HEK293T (cell line): Measurements from ENCODE around the gene AOPEP.

Source experiments
- ARNT ChIP-seq: fragments of 450-650 bp; IDR thresholded peaks from 2 replicates; pipeline ENCODE4 v1.6.1; 2017; ENCODE audit warnings: mild to moderate bottlenecking
- BHLHE40 ChIP-seq: fragments of 450-650 bp; IDR thresholded peaks from 2 replicates; pipeline ENCODE4 v1.6.1; 2016; ENCODE audit warnings: mild to moderate bottlenecking, moderate library complexity, borderline replicate concordance
- CTBP1 ChIP-seq: fragments of 450-650 bp; IDR thresholded peaks from 2 replicates; pipeline ENCODE4 v1.6.1; 2016; ENCODE audit warnings: borderline replicate concordance
- ELF4 ChIP-seq: fragments of 450-650 bp; IDR thresholded peaks from 2 replicates; pipeline ENCODE4 v1.6.1; 2017; ENCODE audit warnings: antibody characterized with exemption
- FOXA1 ChIP-seq: fragments of 450-650 bp; IDR thresholded peaks from 2 replicates; pipeline ENCODE4 v1.6.1; 2016; ENCODE audit warnings: mild to moderate bottlenecking
- FOXM1 ChIP-seq: fragments of 450-650 bp; IDR thresholded peaks from 2 replicates; pipeline ENCODE4 v1.6.1; 2017; ENCODE audit warnings: mild to moderate bottlenecking, borderline replicate concordance
- HDGF ChIP-seq: fragments of 450-650 bp; IDR thresholded peaks from 2 replicates; pipeline ENCODE4 v1.6.1; 2017; ENCODE audit warnings: antibody characterized with exemption, borderline replicate concordance
- L3MBTL2 ChIP-seq: fragments of 450-650 bp; conservative IDR thresholded peaks from 2 replicates; pipeline ENCODE4 v1.6.1; 2016; ENCODE audit warnings: mild to moderate bottlenecking
- LEF1 ChIP-seq: fragments of 450-650 bp; IDR thresholded peaks from 2 replicates; pipeline ENCODE4 v1.6.1; 2017; ENCODE audit warnings: mild to moderate bottlenecking, borderline replicate concordance
- NFRKB ChIP-seq: fragments of 450-650 bp; IDR thresholded peaks from 2 replicates; pipeline ENCODE4 v1.6.1; 2016; ENCODE audit warnings: mild to moderate bottlenecking, moderate library complexity
- PKNOX1 ChIP-seq: fragments of 450-650 bp; IDR thresholded peaks from 2 replicates; pipeline ENCODE4 v1.6.1; 2016
- SP1 ChIP-seq: fragments of 450-650 bp; IDR thresholded peaks from 2 replicates; pipeline ENCODE4 v1.6.1; 2017
- SUZ12 ChIP-seq: fragments of 450-650 bp; IDR thresholded peaks from 2 replicates; pipeline ENCODE4 v1.6.1; 2016; ENCODE audit warnings: mild to moderate bottlenecking
- TARDBP ChIP-seq: fragments of 450-650 bp; IDR thresholded peaks from 2 replicates; pipeline ENCODE4 v1.6.1; 2016

GRCh38 chr9:95047452-95048224 lies 321.1 kb downstream of the AOPEP start:
- no peak for TF ChIP-seq L3MBTL2
- TF ChIP-seq SP1: no peak
- no peak for TF ChIP-seq HDGF
- TF ChIP-seq FOXA1: no peak
- TF ChIP-seq TARDBP: no peak
- no peak for TF ChIP-seq FOXM1
- no peak for TF ChIP-seq ELF4
- no peak for TF ChIP-seq PKNOX1
- no peak for TF ChIP-seq CTBP1
- no peak for TF ChIP-seq SUZ12
- no peak for TF ChIP-seq ARNT
- TF ChIP-seq NFRKB: no peak
- no peak for TF ChIP-seq BHLHE40
- no peak for TF ChIP-seq LEF1
